Coronary artery (tissue), 2 donors: ENCODE results near the gene FPR1.

Experiments
- DNase-seq: peaks from one replicate; pipeline ENCODE4 v3.0.0-alpha.2; 2017; ENCODE audit warnings: low spot score
- H3K27ac ChIP-seq, 2 donors: fragments of 200-600 bp; sonication (generic); one replicate each; pipeline ENCODE4 v1.5.1; 2016 to 2019
- H3K4me3 ChIP-seq: fragments of 200-600 bp; sonication (generic); 2 replicates; pipeline ENCODE4 v1.5.1; 2016; ENCODE audit warnings: mild to moderate bottlenecking, moderate library complexity
- TF ChIP-seq, protein P1 (sequence below): fragments of 200-600 bp; sonication (generic); IDR thresholded peaks from one replicate; pipeline ENCODE4 v1.5.1; 2019; ENCODE audit warnings: antibody characterized with exemption

The FPR1 gene

DNA sequence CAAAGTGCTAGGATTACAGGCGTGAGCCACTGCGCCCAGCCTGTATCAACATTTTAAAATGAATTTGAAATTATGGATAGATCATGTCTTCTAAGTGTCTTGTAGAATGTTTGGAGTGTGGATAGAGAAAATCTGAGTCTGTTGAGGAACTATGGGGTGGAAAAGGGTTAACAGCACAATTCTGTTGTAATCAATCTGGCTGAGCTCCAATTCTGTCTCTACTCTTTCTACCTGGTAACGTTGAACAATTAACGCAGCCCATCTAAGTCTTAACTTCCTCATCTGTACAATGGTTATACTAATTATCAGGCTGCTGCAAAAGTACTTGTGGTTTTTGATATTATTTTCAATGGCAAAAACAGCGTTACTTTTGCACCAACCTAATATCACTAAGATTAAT, 13.4 kb upstream of the FPR1 start:
- DNase-seq, result no peak
- TF ChIP-seq, protein P1, sequence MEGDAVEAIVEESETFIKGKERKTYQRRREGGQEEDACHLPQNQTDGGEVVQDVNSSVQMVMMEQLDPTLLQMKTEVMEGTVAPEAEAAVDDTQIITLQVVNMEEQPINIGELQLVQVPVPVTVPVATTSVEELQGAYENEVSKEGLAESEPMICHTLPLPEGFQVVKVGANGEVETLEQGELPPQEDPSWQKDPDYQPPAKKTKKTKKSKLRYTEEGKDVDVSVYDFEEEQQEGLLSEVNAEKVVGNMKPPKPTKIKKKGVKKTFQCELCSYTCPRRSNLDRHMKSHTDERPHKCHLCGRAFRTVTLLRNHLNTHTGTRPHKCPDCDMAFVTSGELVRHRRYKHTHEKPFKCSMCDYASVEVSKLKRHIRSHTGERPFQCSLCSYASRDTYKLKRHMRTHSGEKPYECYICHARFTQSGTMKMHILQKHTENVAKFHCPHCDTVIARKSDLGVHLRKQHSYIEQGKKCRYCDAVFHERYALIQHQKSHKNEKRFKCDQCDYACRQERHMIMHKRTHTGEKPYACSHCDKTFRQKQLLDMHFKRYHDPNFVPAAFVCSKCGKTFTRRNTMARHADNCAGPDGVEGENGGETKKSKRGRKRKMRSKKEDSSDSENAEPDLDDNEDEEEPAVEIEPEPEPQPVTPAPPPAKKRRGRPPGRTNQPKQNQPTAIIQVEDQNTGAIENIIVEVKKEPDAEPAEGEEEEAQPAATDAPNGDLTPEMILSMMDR, result no peak
- Histone ChIP-seq H3K27ac (no peak overlapping the region), H3K4me3 (no peak overlapping the region)

DNA sequence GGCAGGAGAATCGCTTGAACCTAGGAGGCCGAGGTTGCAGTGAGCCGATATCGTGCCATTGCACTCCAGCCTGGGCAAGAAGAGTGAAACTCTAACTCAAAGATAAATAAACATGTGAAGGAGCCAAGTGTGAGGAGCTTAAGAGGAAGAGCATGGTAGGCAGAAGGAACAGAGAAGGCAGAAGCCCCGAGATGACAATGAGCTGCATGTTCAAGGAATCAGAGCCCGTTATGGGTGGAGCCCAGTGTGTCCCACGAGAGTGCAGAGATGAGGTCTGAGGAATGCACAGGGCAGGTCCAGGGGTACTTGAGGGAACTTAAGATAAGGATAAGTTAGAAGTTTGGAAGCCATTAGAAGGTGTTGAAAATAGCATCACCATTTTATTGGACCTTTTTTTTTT, 10.0 kb upstream of the FPR1 start:
- Histone ChIP-seq H3K27ac (no peak overlapping the region), H3K4me3 (no peak overlapping the region)
- DNase-seq, result no peak
- TF ChIP-seq, protein P1, result no peak

DNA sequence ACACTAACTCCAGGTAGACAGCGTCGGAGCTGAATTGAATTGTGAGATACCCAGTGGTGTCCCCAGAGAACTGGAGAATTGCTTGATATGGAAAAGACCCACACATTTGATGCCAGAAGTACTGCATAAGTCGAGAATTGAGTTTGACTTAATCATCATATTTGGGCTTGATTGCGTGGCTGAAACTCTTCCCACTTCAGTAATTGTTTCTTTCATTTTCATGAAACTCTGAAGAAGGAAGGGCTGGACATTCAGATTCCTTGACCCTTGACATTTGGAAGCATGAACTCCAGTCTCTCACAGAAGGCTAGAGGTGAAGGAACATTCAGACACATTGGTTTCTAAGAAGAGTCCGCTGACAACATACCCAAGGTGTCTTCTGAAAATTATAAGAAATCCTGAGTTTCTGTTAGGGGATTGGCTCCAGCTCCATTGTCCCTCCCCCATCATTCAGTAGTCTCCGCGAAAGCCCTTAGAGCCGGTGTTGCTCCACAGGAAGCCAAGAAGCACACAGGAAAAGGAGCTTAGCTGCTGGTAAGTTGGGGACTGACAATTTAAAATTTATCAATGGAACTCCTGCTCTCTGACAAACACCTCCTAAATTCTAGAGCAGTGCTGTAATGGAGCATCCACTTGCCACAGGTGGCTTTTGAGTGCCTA, 9.1 kb upstream of the FPR1 start, which contains the start of gene FPR2:
Gene FPR2, plus strand, starts transcription at position 484 of the 660 bp plus-strand sequence. CDS start 7,479 bp downstream, outside the sequence.
- TF ChIP-seq, protein P1, result no peak
- Histone ChIP-seq H3K27ac (no peak within 1 kb of the TSS), H3K4me3 (no peak within 1 kb of the TSS)
- no peak for DNase-seq

DNA sequence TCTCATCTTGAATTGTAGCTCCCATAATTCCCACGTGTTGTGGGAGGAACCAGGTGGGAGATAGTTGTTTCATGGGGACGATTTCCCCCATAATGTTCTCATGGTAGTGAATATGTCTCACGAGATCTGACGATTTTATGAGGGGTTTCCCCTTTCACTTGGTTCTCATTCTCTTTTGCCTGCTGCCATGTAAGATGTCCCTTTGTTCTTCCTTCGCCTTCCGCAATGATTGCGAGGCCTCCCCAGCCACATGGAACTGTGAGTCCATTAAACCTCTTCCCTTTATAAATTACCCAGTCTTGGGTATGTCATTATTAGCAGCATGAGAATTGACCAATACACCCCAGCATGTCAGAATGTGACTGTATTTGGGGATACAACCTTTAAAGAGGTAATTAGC, 3.9 kb upstream of the FPR1 start:
- no peak for DNase-seq
- TF ChIP-seq, protein P1, result no peak
- Histone ChIP-seq H3K27ac (no peak overlapping the region), H3K4me3 (no peak overlapping the region)

DNA sequence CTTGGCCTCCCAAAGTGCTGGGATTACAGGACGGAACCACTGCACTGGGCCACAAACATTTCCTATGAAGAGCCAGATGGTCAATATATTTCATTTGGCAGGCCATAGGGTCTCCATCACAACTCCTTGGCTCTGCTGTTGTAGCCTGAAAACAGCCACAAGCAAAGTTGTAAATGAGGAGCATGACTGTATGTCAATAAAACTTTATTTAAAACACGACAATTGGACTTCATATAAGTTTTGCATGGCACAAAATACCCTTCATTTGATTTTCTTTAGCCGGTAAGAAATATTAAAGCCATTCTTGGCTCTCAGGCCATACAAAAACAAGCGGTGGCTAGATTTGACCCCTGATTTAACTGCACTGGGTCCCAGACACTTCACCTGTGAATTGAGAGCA, 3.1 kb upstream of the FPR1 start:
- peak overlapping the region in 1 of 2 donors; percentile 60 for H3K27ac ChIP-seq
- no peak overlapping the region for H3K4me3 ChIP-seq
- TF ChIP-seq, protein P1, result no peak
- DNase-seq, result no peak

DNA sequence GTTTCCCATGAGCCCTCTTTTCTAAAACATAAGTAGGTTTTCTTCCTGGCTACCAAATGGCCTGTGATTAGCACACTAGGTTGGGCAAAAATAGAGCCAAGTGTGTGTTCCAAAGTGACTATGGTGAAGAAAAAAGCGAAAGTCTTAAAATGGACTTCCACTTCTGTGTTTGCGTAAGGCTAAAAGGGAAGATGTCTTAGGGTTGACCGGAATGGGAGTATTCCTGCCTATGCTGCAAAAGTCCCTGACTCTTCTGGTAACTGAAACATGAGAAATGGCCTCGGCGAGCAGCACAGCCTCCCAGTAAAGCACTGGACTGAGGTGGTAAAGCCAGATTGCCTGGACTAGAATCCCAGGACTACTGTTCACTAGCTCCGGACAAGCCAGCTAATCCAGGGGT, 2.4 kb upstream of the FPR1 start:
- peak overlapping the region in 1 of 2 donors; percentile 60 for H3K27ac ChIP-seq
- TF ChIP-seq, protein P1, result no peak
- H3K4me3 ChIP-seq, result no peak overlapping the region
- DNase-seq, result no peak

DNA sequence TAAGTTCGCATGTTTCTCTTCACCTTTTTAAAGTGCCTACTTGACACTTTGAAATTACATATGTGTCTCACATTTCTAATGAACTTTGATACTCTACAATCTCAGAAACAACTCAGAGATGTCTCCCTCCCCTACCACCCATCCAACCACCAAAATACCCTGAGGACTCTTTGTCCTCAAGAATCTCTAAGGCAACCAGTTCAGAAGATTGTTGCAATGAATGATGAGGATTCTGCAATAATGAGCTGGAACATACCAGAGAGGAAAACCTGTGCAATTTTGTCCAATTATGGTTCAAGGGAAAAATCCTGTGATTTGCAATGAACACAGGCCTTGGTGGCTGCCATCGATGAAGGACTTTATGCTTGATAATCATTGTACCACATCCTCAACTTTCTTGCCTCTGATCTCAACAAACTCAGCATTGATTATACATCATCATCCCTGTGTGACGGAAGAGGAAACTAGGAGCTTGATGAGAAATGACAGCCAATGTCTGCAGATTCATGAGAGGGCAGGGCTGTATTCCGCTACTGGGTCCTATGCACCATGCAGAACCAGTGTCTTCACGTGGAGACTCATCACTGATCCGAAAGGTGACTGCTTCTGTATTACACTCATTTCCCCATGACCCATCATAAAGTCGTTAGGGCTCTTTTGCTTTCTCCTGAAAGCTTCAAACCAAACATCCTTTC, 1.1 kb downstream of the FPR1 start:
- DNase-seq, result no peak
- peak overlapping the region in 1 of 2 donors; percentile 21 for H3K27ac ChIP-seq
- TF ChIP-seq, protein P1, result no peak
- H3K4me3 ChIP-seq, result peak overlapping the region; percentile 53
